ENCODE measurements around the gene CASP10. TPM values are rescaled to one million over a fixed set of nuclear protein-coding genes. Genes with fewer than 3 reads are reported as not detected.

Gene CASP10
- total and polyA plus RNA-seq, 2 of the 8 experiments (the other 6 are each of a cell fraction or from before 2014, with no cell fraction given), result 2.3 to 4.0 TPM

DNA sequence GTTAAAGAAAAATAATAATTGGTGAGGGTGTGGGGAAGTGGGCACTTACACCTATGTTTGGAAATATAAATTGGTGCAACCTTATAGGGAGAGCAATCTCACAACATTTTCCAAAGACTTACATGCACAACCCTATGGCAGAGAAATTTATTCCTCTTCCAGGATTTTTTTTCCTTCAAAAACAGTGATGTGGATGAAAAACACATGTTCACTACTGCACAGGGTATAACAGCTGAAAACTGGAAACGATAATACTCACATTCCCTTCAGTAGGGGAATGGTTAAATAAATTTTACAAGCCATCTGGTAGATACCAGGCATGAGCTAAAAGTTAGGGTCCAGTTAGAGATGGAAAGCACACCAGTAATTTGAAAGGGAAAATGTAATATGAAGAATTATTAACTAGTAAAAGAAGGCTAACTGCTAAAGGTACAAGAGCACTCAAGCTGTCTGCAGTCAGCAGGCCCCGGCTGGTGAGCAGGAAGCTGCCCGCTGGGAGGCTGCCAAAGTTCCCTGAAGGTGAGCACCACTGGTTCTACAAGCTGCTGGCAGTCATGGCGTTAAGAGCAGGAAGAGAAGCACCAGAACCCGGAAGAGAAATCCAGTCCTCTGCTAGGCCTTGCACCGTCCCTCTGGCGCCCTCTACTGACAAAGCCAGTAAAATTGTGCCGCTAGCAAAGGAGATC, 49.0 kb downstream of the CASP10 start (continued):
- TF ChIP-seq SUZ12 (IDR thresholded peaks at IDR 0.05; ENCODE audit: low read length) (no peak), KDM5A (IDR thresholded peaks at IDR 0.05; ENCODE audit: low read length) (no peak), PHF8 (conservative IDR thresholded peaks at IDR 0.05; ENCODE audit: low read depth, low read length) (no peak), CEBPB (IDR thresholded peaks at IDR 0.05; ENCODE audit: low read depth, low read length) (no peak), BACH1 (IDR thresholded peaks at IDR 0.05; ENCODE audit: low read length) (no peak), TAF7 (optimal IDR thresholded peaks at IDR 0.05; ENCODE audit: borderline replicate concordance, low read depth, low read length) (no peak), TBP (IDR thresholded peaks at IDR 0.05; ENCODE audit: low read depth, low read length) (no peak), SIX5 (IDR thresholded peaks at IDR 0.05; ENCODE audit: low read depth, low read length) (no peak), CBX5 (IDR thresholded peaks at IDR 0.05; ENCODE audit: low read depth, low read length) (no peak), EGR1 (IDR thresholded peaks at IDR 0.05; ENCODE audit: borderline replicate concordance, low read depth, low read length) (peak; percentile 45; the same call in 1 of the 2 replicates), CTBP2 (IDR thresholded peaks at IDR 0.05; ENCODE audit: borderline replicate concordance, insufficient read depth, insufficient read length, low read length) (no peak), FOSL1 (IDR thresholded peaks at IDR 0.05; ENCODE audit: insufficient read depth, low read depth, low read length) (no peak), HDAC6 (IDR thresholded peaks at IDR 0.05; ENCODE audit: low read depth, low read length) (no peak), NRF1 (IDR thresholded peaks at IDR 0.05; ENCODE audit: low read depth, low read length) (no peak), HDAC2 (IDR thresholded peaks at IDR 0.05; ENCODE audit: borderline replicate concordance in 1 of 2, low read depth in 2 of 2, low read length in 2 of 2) (no peak; a peak in 1 of 4 replicates), TAF1 (IDR thresholded peaks at IDR 0.05; ENCODE audit: low read depth, low read length) (no peak), BCL11A (IDR thresholded peaks at IDR 0.05; ENCODE audit: low read depth in 2 of 2, low read length in 2 of 2) (no peak), CREB1 (IDR thresholded peaks at IDR 0.05) (peak; percentile 58)

Data from H1 (cell line).